HG03159 (cell line): Measurements from ENCODE around the gene PAQR9.
A peak's percentile ranks its signal among the peaks of the same experiment; 100 is the strongest.

Experiments used
- ATAC-seq: cut with Tn5 transposase; IDR thresholded peaks from one replicate; pipeline ENCODE4 v1.9.1; 2021; ENCODE audit warnings: mild to moderate bottlenecking, moderate library complexity; ENCODE audit not compliant: unreplicated experiment

PAQR9 gene

DNA sequence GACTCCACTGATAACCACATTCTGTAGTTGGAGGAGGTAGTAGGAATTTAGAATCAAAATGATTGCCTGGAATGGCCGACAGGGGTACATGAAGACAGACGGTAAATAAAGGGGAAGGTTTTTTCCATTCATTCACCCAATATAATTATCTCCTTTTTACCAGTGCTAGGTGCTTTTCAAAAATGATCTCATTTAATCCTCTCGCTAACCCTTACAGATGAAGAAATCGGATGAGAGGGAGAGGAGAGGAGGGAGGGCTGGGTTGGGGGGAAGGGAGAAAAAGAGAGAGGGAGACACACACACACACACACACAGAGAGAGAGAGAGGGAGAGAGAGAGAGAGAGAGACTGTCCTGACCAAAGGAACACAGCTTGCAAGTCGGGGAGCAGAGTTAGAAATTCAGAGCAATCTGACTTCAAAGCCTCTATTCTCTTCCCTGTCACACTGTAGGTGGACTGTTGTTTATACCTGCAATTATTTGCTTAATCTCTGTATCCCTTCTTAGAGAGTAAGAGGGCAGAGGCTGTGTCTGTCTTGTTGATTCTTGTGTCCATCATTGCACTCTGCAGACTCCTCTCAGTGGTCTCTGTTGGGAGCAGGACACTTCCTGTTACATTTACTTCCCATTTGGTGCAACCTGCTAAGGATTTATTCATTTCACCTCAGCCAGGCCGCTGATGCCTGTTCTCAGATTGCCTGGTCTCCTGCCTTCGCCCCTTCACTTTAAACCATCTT, 18.7 kb upstream of the PAQR9 start:
- ATAC-seq = no peak

DNA sequence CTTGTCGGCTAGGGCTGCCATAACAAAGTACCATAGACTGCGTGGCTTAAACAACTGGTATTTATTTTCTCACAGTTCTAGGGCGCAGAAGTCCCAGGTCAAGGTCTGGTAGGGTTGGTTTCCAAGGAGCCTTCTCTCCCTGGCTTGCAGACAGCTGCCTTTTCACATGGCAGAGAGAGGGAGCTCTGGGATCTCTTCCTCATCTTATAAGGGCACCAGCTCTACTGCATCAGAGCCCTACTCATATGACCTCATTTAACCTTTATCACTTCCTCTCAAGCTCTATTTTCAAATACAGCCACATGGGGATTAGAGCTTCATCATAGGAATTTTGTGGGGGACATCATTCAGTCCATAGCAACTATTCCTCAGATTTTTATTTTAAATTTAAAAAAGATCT, 17.6 kb upstream of the PAQR9 start:
- no peak for ATAC-seq

DNA sequence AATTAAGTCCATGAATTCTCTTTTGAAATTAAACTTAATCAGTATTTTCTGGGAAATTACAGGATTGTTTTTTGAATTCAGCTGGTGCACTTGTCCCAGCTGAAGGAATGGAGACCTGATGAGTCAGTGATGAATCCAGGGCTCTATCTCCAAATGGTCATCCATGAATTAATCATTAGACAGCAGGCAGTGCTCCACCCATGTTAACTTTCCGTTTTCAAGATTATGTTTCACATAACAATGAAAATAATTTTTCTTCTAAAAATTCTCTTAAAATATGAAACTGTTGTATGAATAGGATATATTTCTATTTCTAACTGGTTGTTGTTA, 13.9 kb upstream of the PAQR9 start:
- ATAC-seq = no peak

DNA sequence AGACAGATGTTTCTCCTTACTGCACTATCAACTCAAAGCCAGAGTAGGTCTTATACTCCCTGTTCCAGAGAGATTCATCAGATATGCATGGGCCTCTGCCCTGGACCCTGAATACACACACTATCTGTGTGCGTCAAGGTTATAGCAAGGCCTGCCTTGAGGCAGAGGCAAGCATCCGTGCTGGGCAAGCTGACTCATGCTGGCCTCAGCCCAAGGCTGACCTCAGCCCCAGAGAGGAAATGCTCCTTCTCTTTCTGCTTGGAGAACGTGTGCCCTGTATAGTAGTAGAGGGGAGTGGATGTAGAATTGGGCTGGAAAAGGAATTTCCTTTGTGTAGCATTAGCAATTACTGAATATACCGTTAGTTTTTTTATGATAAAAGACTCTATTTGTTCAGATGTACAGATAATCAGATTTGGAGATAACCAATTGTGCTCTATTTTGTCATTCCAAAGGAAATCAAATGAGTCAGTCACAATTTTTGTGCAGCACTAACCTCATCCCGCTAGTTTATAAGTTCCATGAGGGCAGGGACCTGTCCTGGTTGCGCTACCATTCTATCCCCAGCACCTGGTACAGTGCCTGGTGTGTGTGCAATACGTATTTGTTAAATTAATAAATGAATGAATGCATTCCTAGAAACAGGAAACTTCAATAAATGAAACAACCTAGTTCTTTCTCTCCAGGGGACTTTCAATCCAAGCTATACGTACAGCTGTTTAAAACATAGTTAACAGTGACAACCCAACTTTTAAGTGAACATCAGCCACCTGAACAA, 13.3 kb upstream of the PAQR9 start:
- ATAC-seq = no peak

DNA sequence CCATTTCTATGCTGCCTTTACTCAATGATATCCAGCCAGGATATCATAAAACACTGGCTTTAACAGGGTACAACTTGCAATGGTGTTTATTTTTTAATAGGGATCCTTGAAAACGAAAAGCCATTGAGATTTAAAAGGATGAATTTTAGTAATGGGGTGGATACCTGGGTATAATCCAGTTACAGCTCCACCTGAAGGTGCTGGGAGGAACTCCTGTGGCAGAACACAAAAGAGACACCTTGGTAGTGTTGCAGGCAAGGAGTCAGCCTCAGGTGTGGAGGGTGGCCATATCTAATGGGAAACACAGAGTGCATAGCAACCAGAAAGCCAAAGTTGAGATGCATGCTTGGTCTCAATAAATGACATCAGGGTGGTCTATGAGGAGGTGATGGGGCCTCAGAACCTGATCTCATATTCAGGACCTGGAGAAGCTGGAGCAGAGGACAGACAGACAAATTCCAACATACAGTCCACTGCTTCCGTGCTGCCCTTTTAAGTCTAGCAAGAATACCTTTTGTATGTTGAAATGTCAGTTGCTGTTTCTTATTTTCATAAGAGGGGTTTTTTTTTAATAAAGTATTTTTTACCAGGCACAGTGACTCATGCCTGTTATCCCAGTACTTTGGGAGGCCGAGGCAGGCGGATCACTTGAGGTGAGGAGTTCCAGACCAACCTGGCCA, 12.0 kb upstream of the PAQR9 start:
- ATAC-seq = no peak

DNA sequence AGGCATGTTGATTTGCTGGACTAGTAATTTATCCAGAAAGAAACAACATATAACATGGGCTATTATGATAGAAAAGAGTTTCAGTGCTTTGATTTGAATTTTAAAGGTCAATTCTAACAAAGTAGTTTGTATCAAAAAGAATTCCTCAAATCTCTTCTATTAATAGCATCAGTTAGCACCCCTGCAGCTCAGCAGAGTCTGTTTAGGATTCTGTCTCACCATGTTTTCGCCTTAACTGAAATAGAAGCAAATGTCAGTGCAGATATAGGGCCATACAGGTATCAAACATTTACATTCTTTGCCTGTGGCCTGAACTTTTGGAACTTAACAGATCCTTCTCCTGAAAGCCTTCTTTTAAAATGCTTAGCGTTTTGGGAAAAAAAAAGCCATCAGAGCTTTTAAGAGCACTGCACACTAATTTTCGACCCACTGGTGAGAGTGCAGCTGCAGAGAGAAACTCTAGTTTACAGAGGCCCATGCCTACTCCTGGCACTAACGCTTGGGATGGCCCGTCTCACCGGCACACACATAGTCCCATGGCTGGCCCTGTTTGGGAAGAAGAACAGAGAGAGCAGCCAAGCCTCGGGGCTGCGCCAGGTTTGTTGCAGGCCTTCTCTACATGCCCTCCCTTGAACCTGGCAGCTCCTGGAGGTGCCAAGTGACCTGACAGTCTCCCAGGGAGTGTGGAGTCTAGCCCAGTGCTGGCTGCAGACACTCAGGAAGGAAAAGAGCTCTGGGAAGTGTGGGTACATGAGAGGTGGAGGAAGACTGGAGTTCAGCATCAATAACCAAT, 9.9 kb upstream of the PAQR9 start:
- no peak for ATAC-seq

DNA sequence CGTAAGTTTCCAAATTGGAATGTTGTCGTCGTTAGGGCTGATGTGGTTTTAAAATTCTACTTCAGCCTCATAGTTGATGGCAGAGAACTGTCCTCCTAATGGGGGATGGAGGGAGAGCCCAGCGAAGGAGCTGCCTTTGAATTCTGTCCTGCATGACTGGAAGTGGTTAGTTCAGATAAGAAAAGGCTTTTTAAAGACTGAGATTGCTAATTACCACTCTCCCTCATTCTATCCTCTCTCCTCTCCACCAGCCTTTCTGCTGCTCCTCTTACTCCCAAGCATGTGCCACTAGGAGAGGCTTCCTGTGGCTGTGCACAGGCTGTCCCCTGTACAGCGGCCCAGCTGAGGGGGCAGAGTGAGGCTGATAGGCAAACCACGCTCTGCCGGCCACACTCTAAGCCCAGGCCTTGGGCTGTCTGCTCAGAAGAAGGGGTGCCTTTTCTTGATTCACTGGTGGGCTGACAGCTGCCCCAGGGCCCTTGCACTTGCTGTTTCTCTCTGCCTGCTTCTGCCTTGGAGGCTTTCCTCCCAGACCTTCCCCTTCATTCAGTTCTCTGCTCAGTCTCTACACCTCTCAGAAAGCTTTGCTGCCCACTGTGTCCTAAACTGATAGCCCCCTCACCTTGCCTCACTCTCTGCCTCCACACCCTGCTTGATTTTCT, 8.7 kb upstream of the PAQR9 start:
- ATAC-seq = no peak

DNA sequence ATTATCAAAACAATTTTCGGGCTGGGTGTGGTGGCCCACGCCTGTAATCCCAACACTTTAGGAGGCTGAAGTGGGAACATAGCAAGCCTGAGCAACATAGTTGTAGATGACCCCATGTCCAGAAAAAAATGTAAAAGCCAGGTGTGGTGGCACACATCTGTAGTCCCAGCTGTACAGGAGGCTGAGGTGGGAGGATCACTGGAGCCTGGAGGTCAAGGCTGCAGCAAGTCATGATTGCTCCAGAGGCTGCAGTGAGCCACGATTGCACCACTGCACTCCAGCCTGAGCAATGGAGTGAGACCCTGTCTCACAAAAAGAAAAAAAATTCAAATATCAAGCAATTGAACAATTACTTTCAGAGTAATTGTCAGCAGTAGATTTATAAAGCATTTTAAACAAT, 8.0 kb upstream of the PAQR9 start:
- no peak for ATAC-seq

DNA sequence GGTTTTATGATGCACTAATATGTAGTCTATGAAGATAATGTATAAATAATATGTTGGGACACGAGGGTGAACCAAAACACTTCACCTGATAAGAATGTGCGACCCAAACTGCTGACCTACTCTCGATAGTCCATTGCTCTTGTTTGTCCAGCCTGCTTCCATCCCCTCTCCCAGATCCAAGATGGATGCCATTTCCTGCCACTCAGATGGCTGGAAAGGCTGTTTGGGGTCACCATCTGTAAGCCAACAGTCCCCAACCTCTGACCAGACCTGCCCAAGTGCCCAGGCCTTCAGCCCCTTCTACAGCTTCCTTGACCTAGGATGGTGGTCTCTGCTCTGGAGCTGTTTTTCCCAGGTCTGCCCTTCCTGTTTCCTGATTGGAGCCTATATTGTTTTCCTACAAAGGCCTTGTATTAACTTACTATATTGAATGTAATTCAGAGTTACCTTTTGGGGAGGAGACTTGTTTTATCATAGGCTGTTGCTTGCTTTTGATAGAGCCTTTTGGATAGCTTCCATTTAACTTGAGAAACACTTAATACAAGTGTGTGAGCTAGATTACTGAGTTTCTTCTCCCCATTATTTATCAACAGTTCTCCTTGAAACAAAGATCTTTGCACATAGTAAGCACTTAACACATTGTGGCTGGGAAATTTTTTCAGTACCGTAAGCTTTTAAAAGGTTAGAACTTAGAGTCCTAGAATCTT, 5.0 kb upstream of the PAQR9 start:
- ATAC-seq = no peak

DNA sequence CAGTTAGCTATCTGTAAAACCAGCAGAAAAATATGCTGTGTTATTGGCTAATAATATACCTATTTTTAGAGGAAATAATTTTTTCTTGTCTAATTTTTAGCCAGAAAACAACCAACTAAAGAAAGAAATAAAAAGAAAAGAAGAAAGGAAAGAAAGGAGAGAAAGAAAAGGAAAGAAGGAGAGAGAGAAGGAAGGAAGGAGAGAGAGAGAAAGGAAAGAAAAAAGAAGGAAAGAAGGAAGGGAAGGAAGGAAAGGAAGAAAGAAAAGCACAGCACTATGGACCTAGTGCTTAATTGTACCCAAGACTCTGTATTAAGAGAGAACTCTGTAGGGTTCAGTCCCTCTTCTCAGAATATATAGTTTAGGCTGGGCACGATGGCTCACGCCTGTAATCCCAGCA, 3.3 kb upstream of the PAQR9 start:
- ATAC-seq = no peak

DNA sequence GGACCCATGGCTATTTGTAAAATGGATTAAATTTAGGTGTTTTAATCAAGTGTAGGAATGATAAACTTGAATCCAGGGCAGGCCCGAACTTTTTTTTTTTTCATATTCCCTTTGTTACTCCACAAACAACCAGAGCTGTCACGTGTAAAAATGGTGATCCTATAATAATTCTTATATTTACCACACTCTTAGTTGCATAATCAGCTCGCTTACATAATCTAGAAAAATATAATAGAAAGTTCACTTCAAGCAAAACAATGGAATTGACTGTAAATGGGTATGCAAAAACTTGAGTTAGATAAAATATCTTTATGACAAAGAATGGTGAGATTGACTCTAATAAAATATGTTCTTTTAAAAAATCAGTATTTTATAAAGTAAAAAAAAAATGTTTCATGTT, 2.1 kb upstream of the PAQR9 start:
- no peak for ATAC-seq

DNA sequence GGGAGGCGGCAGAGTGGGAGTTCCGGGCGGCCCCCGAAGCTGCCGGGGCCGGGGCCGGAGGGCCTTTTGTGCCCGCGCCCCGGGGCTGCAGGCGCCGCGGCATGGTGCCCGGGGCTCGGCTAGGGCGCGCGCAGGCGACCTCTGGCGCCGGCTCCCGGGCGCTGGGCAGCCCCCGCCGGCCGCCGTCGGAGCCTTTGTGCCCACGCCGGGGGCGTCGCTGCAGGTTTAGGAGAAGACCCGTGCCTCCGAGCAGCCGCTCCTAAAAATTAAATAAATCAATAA, 299 bp downstream of the PAQR9 start:
- peak; percentile 36 for ATAC-seq

DNA sequence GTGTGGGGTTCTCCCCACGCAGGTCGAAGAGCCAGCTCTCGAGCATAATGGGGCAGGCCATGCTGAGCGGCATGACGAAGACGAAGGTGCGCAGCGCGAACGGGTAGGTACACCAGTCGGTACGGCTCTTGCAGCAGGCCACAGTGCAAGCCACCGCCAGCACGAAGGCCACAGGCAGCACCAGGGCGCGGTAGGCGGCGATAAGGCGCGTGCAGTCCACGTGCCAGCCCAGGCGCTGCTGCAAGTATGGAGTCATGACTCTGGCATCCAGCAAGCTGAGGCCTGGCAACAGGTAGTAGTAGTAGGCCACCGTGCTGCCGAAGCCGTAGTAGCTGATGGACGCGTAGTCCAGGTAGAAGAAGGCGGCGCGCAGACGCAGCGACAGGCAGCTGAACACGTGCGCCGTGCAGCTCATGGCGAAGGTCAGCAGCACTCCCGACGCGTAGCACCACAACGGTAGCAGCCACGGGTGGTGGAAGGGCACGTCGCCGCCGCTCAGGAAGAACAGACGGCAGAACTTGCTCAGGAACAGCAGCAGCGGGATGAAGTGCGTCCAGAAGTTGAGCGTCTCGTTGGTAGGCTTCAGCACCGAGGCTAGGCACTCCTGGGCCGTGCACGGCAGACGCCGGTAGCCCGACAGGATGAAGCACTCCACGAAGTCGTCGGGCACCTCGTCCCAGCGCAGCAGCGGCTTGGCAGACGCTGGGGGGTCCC, 797 bp downstream of the PAQR9 start:
- no peak for ATAC-seq

DNA sequence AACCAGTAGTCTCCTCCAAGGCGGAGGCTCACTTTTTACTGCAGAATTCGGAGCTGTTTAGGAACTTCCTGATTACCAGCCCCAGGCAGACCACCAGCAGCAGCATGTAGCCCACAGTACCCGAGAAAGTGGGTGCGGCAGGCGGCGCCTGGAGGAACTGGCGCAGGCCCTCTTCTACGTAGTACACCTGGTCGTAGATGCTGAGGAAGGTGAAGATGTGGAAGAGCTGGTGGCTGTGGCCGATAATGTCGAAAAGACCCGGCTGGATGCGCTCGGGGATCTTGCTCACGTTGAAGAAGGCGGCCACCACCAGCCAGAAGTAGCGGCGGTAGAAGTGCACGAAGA, 1.3 kb downstream of the PAQR9 start:
- no peak for ATAC-seq

DNA sequence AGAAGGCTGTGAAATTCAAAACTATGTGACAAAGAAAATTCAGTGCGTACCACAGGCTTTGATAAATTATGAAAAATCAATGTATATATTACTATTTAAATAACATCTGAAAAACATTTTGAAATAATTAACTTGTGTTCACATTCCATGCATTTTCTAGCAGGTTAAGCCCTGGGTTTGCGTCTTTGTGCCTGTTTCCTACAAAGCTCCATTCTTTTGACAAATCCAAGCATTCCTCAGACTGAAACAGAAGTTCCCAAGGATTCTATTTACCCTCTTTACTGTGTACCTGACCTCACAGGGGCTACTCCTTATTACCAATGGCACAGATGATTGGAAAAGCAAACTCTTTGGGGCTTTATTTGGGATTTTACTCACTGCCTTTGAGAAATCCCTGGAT, 1.9 kb downstream of the PAQR9 start:
- ATAC-seq = no peak

DNA sequence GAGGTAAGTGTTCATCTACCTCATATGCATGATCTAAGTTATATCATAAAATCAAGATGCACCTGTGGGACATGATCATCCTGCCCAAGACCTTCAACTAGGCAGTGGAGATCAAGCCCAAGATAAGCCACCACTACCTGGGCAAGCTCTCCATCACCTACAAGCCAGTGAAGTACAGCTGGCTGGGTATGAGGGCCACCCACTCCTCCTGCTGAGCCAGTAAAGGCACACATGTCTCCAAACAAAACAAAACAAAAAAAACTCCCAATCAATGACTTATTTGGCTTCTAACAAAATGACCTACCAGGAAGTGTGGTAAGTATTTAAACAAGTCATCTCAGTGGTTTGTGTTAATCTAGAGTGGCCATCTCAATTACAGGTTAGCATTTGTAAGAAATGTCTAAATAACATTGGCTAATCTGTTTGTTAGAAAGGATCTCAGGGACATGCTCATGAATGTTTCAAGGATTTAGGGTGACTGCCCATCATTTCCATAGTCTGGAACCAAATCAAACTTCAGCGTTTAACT, 3.1 kb downstream of the PAQR9 start:
- no peak for ATAC-seq

DNA sequence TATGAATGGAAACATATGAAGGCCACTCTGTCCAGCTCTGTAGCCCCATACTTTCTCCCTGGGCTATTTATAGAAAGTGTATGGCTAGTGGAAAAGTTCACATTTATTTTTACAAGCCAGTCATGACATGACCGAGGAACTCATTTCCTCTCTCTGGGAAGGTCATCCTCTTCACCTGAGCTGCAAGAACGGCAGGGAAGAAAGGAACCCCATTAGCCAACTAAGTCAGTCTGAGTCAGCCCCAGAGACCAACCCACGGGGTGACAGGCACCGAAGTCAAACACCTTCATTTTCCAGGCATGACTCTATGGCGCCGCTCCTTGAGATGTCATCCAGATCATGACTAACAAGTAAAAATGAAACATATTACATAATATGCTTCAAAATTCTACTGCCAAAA, 4.8 kb downstream of the PAQR9 start:
- ATAC-seq = no peak

DNA sequence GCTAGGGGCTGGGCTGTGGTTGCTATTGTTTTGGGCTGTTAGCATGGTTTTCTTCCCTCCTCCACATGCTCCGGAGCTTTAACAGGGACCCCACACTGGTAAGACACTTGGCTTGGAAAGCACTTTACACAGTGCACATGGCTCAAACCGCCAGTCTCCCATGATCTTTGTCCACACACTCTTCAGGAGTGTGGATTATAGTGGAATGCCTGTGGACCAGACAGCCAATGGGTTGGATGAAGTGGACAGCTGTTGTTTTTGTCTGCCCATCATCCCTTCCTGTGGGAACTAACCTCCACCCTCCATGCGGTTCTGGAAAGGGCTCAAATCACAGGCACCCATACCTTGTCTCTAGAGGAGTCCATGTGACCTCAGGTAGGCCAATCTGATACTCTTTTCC, 10.0 kb downstream of the PAQR9 start:
- ATAC-seq = no peak

DNA sequence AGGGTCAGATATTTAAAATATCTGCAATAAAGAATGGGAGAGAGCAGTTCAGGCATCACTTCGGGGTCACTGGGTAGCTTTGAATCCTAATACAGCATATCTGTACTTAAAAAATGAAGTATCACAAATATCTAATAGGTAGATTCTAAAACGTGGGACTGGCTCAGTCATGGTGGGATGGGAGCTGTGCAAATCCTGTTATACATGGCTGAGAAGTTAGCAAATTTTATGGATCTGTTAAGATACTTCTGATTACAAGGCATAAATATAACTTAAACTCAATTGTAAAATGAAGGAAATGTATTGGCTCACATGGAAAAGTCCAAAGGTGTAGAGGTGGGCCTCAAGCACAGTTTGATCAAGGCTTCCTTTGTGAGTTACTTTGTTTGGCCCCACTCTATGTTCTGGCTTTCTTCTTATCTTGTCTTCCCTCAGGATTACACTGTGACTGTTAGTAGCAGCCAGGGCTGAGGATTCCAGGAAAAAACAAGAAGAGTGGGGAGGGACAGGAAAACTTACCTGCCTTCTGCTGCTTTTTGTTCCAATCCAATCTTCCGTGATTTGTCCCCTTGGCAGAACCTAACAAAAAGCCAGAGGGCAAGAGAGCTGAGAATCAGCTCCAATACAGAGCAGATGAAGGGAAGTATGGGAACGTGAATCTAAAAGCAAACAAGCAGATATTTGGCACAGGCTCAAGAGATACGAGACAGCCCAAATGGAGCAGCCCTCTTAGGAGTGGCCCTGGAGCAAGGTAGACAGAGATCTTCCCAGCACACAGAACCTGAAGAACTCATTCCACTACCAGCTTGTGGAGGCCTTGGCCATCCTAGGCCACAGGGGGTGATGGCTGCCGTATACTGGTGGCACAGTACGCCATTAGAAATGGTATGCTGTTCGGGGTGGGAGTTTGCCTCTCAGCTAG, 10.9 kb downstream of the PAQR9 start:
- ATAC-seq = no peak
